Measurements from ENCODE around the gene MYL5. TPM values are rescaled to one million over a fixed set of nuclear protein-coding genes. Genes with fewer than 3 reads are reported as not detected.
"Not testable (repeated sequence)": the region's sequence is repeated elsewhere in the genome, so short reads cannot be mapped to it uniquely, and the experiment has no call there.

MYL5 gene
- total RNA-seq, 3 donors from 2014 or later, result 7.9 to 14.9 (median 12.1) TPM

DNA sequence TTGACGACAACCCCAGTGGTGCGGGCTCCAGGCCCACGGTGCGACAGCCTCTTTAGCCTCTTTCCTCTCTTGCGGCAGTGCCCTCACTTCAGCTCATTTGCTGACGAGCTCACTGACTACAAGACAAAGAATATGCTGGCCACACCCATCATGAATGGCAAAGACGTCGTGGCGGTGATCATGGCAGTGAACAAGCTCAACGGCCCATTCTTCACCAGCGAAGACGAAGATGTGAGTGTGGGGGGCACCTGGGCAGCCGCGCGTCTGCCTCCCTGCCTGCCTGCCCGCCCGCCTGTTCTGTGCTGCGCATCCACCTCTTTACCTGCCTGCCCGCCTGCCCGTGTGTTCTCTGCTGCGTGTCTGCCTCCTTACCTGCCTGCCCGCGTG is 39.8 kb upstream of the MYL5 start:
- peaks cover 0 to 39% of the 10 kb centered on the region in 2 donors for H3K27me3 ChIP-seq
- no peak overlapping the region for H3K27ac ChIP-seq
- TF ChIP-seq, protein P1, sequence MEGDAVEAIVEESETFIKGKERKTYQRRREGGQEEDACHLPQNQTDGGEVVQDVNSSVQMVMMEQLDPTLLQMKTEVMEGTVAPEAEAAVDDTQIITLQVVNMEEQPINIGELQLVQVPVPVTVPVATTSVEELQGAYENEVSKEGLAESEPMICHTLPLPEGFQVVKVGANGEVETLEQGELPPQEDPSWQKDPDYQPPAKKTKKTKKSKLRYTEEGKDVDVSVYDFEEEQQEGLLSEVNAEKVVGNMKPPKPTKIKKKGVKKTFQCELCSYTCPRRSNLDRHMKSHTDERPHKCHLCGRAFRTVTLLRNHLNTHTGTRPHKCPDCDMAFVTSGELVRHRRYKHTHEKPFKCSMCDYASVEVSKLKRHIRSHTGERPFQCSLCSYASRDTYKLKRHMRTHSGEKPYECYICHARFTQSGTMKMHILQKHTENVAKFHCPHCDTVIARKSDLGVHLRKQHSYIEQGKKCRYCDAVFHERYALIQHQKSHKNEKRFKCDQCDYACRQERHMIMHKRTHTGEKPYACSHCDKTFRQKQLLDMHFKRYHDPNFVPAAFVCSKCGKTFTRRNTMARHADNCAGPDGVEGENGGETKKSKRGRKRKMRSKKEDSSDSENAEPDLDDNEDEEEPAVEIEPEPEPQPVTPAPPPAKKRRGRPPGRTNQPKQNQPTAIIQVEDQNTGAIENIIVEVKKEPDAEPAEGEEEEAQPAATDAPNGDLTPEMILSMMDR (IDR thresholded peaks at IDR 0.05), result no peak
- no peaks in the 10 kb centered on the region for H3K4me1 ChIP-seq
- H3K9me3 ChIP-seq, result no peaks in the 10 kb centered on the region
- no peaks in the 10 kb centered on the region for H3K36me3 ChIP-seq
- no peak overlapping the region for H3K4me3 ChIP-seq
- intact Hi-C loops (cut with DNase I; ENCODE audit: low total_unique reads), result no loop called here
- no peak for DNase-seq (ENCODE audit: low spot score in 2 of 2)

DNA sequence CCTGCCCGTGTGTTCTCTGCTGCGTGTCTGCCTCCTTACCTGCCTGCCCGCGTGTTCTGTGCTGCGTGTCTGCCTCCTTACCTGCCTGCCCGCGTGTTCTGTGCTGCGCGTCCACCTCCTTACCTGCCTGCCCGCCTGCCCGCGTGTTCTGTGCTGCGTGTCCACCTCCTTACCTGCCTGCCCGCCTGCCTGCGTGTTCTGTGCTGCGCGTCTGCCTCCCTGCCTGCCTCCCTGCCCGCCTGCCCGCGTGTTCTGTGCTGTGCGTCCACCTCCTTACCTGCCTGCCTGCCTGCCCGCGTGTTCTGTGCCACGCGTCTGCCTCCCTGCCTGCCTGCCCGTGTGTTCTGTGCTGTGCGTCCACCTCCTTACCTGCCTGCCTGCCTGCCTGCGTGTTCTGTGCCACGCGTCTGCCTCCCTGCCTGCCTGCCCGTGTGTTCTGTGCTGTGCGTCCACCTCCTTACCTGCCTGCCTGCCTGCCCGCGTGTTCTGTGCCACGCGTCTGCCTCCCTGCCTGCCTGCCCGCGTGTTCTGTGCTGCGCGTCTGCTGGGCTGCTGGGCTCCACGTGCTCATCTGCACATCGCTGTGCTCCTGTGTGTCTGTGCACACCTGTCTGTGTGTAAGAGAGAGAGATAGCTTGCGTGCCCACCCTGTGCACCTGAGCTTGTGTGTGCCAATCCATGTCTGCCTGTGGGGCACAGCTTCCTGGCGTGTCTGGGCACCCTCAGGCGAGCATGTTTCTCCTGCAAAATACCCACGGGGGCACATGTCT is 39.1 kb upstream of the MYL5 start:
- H3K9me3 ChIP-seq; DNase-seq (ENCODE audit: low spot score in 2 of 2); H3K36me3 ChIP-seq; H3K4me1 ChIP-seq; H3K4me3 ChIP-seq; H3K27ac ChIP-seq; intact Hi-C loops (cut with DNase I; ENCODE audit: low total_unique reads): not testable (repeated sequence)
- peaks cover 0 to 39% of the 10 kb centered on the region in 2 donors for H3K27me3 ChIP-seq

DNA sequence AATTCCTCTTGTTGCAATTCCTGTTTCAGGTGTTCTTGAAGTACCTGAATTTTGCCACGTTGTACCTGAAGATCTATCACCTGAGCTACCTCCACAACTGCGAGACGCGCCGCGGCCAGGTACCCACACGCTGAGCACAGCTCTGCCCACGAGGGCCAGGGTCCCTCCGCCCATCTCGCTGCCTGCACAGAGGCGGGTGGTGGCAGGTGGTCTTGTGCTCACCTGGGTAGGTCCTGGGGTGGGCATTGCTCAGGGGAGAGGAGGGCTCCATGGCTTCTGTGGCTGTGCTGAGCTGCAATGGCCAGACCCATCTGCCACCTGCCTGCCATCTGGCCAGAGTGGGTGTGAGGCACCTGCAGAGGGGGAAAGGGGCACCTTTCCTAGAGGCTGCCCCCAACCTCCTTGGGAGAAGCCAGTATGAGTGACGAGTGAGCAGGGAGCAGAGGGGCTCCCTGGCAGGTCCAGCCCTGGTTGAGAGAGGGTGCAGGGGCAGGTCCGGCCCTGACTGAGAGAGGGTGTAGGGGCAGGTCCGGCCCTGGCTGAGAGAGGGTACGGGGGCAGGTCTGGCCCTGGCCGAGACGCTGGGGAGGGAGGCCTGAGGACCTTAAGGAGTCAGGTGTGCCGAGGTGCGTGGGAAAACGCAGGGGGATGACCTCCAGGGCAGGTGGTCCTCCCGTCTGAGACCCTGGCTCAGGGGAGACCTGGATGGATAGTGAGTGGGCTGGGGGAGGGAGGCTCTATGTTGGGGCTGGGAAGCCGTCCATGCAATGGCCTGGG is 38.3 kb upstream of the MYL5 start:
- intact Hi-C loops (cut with DNase I; ENCODE audit: low total_unique reads), result no loop called here
- no peak for DNase-seq (ENCODE audit: low spot score in 2 of 2)
- Histone ChIP-seq H3K4me3 (no peak overlapping the region), H3K27ac (no peak overlapping the region), H3K4me1 (no peaks in the 10 kb centered on the region), H3K27me3 (peaks cover 0 to 39% of the 10 kb centered on the region in 2 donors), H3K9me3 (no peaks in the 10 kb centered on the region), H3K36me3 (no peaks in the 10 kb centered on the region)
- TF ChIP-seq, protein P1 (IDR thresholded peaks at IDR 0.05), result no peak
- TF ChIP-seq POLR2AphosphoS5 (IDR thresholded peaks at IDR 0.05) (no peak), POLR2A (IDR thresholded peaks at IDR 0.05) (no peak)

DNA sequence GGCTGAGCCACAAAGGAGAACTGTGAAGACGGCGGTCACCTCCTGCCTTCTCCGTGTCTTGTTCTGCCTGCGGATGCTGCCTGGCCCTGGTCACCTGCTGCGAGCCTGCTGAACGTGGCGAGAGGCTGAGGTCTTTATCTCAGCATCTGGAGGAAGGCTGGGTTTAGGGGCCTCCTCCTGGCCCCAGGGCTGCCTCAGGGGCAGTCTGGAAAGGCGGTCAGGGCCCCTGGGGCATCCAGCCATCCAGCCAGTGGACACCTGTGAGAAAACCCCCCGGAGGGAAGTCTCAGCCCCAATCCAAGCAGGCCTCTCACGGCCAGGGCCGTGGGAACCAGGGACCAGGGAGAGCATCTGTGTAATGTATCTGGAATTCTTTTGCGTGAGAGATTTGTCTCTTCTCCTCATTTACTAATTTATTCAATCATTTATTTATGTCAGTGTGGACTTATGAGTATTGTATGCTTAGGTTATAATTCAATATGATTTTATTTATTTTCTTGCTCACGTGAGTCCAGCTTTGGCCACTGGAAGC is 37.6 kb upstream of the MYL5 start:
- H3K4me1 ChIP-seq, result no peaks in the 10 kb centered on the region
- DNase-seq (ENCODE audit: low spot score in 2 of 2), result no peak
- intact Hi-C loops (cut with DNase I; ENCODE audit: low total_unique reads), result no loop called here
- H3K9me3 ChIP-seq, result peaks cover 0 to 4% of the 10 kb centered on the region in 2 donors
- no peak overlapping the region for H3K27ac ChIP-seq
- H3K27me3 ChIP-seq, result peaks cover 0 to 39% of the 10 kb centered on the region in 2 donors
- TF ChIP-seq POLR2AphosphoS5 (IDR thresholded peaks at IDR 0.05) (no peak), POLR2A (IDR thresholded peaks at IDR 0.05) (no peak)
- TF ChIP-seq, protein P1 (IDR thresholded peaks at IDR 0.05), result no peak
- H3K36me3 ChIP-seq, result no peaks in the 10 kb centered on the region
- no peak overlapping the region for H3K4me3 ChIP-seq

DNA sequence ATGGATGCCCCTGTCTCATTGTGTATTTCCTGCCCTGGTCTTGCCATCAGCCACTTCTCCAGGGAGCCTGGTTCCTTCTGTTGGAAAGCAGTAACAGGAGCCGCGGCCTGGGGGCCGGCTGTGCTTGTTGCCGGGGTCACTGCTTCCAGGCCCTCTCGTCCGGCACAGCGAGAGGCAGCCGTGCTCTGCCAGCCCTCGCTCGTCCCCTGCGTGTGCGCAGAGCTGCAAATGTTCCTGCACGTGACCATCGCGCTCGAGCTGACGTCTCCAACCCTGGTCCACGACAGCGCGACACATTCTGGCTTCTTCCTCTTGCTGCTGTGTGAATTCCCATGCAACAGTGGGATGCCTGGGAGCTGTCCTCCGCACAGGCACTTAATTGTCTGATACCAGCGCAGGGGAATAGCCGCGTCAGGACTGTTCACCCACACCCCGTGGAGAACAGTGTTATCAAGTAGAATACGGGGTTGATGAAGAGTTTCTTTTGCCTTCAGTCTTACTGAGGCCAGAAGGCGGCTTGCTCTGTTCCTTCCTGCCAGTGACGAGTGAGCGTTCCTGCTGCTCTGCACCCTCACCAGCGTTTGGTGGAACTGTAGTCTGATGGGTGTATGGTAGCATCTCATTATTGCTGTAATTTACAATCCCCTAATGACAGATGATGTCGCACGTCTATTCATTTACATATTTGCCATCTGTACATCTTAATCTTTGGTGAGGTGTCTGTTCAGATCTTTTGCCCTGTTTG is 36.6 kb upstream of the MYL5 start:
- Histone ChIP-seq H3K9me3 (peaks cover 0 to 4% of the 10 kb centered on the region in 2 donors), H3K4me1 (no peaks in the 10 kb centered on the region), H3K4me3 (no peak overlapping the region), H3K36me3 (no peaks in the 10 kb centered on the region), H3K27me3 (peaks cover 0 to 39% of the 10 kb centered on the region in 2 donors), H3K27ac (no peak overlapping the region)
- no peak for DNase-seq (ENCODE audit: low spot score in 2 of 2)
- TF ChIP-seq POLR2AphosphoS5 (IDR thresholded peaks at IDR 0.05) (no peak), POLR2A (IDR thresholded peaks at IDR 0.05) (no peak)
- TF ChIP-seq, protein P1 (IDR thresholded peaks at IDR 0.05), result no peak
- intact Hi-C loops (cut with DNase I; ENCODE audit: low total_unique reads), result no loop called here

DNA sequence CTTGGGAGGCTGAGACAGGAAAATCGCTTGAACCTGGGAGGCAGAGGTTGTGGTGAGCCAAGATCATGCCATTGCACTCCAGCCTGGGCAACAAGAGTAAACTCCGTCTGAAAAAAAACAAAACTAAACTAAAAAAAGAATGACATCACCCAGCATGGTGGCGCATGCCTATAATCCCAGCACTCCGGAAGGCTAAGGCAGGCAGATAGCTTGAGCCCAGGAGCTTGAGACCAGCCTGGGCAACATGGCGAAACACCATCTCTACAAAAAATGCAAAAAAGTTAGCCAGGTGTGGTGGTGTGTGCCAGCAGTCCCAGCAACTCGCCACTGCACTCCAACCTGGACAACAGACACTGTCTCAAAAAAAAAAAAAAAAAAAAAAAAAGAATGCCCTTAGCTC is 32.0 kb upstream of the MYL5 start:
- DNase-seq (ENCODE audit: low spot score in 2 of 2); H3K4me1 ChIP-seq; H3K9me3 ChIP-seq; H3K27ac ChIP-seq; intact Hi-C loops (cut with DNase I; ENCODE audit: low total_unique reads); H3K4me3 ChIP-seq; H3K36me3 ChIP-seq: not testable (repeated sequence)
- peaks cover 0 to 18% of the 10 kb centered on the region in 2 donors for H3K27me3 ChIP-seq

Data from breast epithelium (tissue), 4 donors.